Measurements from ENCODE around the gene FAM76A.
A peak's percentile ranks its signal among the peaks of the same experiment; 100 is the strongest.
"Not testable (repeated sequence)": the region's sequence is repeated elsewhere in the genome, so short reads cannot be mapped to it uniquely, and the experiment has no call there.

Gene FAM76A

DNA sequence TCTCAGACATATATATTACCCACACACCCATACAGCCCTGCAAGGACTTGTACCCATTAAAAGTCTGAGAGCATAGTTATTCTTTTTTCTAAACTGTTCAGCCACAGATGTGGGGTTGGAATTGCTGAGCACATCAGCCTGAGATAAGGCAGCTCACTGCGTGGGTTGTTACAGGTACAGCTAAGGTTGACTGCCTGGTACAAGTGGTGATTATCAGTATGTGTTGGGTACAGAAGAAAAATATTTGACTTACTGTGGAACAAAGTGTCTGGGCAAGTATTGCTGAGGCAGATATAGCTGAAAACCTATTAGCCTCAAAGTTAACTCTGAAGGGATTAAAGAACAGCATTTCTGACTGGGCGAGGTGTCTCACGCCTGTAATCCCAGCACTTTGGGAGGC lies 52.3 kb downstream of the FAM76A start:
- DNase-seq (ENCODE audit: low spot score): no peak

DNA sequence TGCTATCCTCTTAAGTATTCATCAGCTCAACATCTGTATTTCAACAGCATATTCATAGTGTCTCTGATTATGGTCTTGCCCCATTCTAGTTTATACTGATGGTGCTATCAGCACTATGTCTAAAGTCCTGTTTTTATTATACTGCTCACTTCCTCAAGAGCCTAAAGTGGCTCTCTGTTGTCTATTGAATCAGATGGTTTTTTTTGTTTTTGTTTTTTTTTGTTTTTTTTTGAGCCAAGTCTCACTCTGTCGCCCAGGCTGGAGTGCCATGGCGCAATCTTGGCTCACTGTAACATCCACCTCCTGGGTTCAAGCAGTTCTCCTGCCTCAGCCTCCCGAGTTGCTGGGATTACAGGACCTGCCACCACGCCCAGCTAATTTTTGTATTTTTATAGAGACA lies 53.4 kb downstream of the FAM76A start:
- DNase-seq (ENCODE audit: low spot score): no peak

DNA sequence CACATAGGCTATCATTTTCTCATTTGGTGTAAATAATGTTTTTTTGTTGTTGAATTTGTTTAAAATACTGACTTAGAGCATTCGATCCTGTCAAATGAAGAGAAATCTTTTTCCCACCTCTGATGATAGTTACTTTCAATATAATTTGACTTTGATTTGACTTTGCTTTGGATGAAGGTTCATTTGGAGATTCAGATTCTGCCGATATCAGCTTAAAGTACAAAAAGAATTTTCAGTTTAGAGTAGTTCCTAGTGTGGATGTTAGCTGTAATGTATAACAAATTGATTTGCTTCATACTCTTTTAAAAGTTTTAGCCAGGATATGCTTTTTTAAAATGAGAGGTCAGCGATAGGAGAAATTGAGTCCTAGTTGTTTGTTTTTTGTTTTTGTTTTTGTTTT lies 57.2 kb downstream of the FAM76A start:
- DNase-seq (ENCODE audit: low spot score): no peak

DNA sequence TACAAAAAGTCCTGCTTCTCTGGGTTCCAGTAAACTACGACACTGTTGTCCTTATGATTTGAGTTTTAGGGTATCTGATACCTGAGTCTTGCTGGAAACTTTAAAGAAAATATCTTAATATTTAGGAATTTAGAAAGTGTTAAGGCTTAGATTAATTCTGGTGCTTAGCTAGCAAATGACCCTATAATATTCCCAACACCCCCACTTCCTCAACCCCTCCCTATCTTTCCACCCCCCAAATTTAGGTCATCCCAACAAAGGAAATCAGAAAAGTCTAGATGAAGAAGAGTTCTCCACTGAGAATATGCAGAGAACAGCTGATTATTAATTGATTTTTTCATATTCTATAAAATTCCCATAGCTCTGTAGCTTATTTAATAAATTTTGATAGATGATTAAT lies 58.9 kb downstream of the FAM76A start:
- no peak for DNase-seq (ENCODE audit: low spot score)

DNA sequence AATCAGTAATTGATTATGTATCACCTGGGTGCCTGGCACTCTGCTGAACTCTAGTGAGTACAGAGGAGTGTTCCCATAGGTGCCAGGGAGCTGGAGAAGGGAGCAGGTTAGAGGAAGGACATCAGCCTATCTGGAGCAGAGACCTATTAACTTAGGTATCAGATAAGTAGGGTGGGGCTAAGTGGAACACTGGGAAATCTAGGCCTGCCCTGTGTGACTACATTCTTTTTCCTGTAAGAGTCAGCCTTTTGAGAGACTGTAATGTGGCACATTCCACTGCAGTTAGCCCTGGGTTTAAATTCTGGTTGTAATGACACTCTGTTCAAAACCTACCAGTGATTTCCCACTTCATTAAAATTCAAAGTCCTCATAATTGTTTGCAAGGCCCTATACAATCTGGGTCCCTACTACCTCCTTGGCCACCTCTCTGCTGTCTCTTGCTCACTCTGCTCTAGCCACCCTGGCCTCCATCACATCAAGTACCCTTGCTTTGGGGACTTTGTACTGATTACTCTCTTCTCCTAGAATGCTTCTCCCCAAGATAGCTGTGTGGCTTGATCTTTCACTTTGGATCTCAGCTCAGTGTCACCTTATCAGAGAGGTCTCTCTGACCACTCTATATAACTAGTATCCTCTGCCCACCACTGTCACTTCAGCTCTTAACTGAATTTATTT lies 60.2 kb downstream of the FAM76A start:
- no peak for DNase-seq (ENCODE audit: low spot score)

DNA sequence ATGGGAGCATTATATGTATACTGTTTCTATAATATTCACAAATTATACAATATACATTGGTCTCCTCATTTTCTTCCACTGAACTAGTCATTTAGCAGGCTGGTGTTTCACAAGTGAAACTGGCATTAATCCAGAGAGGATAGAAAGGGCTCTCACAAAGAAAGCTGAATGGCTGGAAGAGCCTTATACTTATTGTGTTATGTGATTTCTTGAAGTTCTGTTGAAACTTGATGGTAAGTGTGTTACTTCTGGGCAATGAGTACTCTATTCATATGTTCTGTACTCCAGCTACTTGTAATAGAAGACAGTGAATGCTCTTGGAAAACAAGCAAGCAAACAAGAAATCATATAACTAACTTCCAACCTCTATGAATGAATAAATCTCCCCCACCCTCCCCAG lies 62.1 kb downstream of the FAM76A start:
- DNase-seq (ENCODE audit: low spot score): peak; percentile 26

DNA sequence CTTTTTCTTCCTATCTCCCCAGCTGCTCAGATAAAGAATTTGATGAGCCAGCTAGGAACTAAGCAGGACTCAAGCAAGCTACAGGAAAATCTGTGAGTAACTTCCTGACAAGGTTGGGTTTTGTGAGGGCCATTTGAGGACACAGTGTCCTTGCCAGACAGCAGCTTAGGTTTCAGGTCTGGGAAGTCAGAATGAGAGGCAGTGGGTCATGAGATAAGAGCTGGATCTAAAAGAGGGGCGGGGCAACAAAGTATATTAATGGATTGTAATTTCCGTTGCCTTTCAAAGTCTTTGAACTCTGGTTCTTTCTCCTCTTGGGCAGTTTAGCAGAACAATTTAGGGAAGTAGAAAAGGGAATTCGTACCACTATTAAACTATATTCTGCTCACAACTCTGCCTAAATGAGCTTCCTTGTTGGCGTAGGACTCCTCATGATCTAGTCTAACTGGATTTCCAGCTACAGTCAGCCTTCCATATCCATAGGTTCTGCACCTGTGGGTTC lies 63.8 kb downstream of the FAM76A start:
- DNase-seq (ENCODE audit: low spot score): peak; percentile 16

DNA sequence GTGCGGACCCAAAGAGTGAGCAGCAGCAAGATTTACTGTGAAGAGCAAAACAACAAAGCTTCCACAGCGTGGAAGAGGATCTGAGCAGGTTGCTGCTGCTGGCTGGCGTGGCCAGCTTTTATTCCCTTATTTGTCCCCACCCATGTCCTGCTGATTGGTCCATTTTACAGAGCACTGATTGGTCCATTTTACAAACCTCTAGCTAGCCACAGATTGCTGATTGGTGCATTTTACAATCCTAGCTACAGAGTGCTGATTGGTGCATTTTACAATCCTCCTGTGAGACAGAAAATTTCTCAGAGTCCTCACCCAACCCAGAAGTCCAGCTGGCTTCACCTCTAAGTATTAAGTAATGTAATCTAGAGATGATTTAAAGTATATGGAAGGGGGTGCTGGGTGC lies 64.5 kb downstream of the FAM76A start:
- DNase-seq (ENCODE audit: low spot score): not testable (repeated sequence)

DNA sequence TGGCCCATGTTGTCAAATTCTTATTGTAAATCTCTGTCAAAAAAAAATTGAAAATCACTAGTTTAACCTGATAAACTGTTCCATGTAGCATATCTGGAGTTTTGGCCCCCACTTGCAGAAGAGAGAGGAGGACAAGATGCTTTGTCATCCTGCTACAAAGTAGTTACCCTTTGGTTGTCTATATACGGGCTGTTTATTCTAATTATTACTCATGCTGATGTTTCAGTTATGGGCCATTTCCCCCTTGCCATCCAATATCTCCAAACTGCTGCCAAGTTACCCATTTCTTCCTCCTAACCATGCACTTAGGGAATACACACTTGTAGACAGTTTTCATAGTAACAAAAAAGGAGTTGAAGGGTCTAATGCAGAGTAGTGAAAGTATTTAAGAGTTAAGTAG lies 69.8 kb downstream of the FAM76A start:
- no peak for DNase-seq (ENCODE audit: low spot score)

DNA sequence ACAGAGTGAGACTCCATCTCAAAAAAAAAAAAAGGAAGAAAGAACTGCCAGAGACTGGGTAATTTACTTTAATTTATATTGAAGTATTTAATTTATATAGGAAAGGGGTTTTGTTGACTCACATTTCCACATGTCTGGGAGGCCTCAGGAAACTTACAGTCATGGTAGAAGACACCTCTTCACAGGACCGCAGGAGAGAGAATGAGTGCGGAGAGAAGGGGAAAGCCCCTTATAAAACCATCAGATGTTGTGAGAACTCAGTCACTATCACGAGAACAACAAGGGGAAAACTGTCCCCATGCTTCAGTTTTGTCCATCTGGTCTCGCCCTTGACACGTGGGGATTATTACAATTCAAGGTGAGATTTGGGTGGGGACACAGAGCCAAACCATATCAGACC lies 79.0 kb downstream of the FAM76A start:
- no peak for DNase-seq (ENCODE audit: low spot score)

DNA sequence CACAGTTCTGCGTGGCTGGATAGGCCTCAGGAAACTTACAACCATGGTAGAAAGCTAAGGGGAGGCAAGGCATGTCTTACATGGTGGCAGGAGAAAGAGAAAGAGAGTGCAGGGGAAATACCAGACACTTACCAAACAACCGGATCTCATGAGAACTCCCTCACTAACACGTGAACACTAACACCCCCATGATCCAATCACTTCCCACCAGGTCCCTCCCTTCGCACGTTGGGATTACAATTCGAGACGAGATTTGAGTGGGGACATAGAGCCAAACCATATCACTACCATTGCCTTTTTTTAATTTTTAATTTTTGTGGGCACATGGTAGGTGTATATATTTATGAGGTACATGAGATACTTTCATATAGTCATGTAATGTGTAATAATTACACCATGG lies 81.0 kb downstream of the FAM76A start:
- no peak for DNase-seq (ENCODE audit: low spot score)

DNA sequence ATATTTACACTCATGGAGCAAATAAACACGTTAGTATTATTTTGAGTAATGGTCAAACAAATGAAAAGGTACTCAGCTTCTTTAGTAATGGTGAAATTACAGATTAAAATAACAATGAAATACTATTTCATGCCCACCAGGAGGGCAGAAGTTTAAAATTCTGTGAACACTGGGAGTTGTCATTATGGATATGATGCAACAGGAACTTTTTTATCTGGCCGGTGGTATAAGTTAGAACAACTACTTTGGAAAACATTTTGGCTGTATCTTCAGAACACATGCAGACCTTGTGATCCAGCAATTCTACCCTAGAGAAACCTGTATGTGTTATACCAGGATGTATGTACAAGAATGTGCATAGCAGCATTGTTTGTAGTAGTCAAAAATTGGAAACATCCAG lies 81.6 kb downstream of the FAM76A start:
- no peak for DNase-seq (ENCODE audit: low spot score)

DNA sequence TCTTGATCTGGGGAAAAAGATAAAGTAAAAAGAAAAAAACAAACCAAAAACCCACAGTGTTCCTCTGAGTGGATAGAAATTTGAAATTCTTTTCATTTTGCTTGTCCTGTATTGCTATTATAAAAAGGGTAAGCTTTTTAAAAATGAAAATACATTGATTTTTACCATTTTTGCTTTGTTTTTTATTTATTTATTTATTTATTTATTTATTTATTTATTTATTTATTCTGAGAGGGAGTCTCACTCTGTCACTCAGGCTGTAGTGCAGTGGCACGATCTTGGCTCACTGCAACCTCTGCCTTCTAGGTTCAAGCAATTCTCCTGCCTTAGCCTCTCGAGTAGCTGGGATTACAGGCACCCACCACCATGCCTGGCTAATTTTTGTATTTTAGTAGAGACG lies 82.4 kb downstream of the FAM76A start:
- not testable (repeated sequence) for DNase-seq (ENCODE audit: low spot score)

DNA sequence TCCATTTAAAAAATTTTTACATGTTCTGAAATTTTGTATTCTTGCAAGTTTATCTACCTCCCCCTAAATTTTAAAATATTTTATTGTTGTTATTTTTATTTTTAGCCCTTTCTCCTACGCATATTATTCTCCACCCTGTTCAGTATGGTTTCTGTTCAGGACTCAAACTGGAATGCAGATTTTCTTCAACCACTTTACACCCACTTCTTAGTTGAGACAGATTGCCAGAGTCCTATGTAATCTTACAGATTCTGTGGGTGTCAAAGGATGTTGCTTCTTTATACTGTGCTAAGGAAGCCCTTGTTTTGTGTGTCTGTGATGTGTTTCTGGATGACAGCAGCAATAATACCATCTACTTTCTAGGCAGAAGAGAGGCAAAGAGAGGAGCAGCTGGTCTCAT lies 84.1 kb downstream of the FAM76A start:
- DNase-seq (ENCODE audit: low spot score): no peak

DNA sequence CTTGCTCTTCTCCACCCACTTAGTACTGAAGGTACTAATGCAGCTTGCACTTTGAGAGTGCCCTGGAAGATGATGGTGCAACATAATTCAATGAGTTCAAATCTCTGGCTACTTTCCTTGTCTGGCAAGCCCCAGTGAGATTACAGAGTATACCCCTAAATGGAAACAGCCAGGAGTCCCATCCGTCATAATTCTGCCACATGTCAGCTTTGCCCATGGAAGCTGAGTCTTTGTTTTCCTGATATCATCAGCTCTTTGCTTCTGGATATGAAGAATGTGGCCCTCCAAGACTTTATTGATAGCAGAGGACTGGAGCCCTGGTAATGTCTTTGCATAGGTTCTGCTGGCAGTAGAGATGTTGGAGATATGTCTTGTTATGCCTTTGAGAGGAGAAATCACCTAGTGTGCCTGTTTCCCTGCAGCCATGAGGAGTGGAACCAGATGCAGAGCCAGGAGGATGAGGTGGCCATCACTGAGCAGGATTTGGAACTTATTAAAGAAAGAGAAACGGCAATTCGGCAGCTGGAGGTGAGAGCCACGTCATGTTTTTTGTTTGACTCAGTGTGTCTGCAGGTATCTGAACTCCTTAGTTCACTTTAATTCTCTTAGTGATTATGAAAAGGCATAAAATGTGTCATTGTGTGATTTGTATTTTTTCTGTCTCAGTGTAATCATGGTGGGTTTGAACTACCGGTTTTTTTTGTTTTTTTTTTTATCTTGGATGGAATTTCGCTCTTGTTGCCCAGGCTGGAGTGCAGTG lies 86.2 kb downstream of the FAM76A start:
- no peak for DNase-seq (ENCODE audit: low spot score)

Measured in globus pallidus (tissue), 1 donor.